Measurements from ENCODE around the gene COX6A1.
"Not testable (repeated sequence)": the region's sequence is repeated elsewhere in the genome, so short reads cannot be mapped to it uniquely, and the experiment has no call there.

DNA sequence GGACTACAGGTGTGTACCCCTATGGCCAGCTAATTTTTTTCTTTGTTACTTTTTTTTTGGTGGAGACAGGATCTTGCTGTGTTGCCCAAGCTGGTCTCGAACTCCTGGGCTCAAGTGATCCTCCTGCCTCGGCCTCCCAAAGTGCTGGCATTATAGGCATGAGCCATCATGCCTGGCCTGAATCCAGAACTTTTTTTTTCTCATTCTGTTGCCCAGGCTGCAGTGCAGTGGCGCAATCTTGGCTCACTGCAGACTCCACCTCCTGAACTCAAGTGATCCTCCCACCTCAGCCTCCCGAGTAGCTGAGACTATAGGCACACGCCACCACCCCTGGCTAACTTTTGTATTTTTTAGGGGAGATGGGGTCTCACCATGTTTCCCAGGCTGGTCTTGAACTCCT, 14.6 kb downstream of the COX6A1 start:
- TF ChIP-seq, protein P1, sequence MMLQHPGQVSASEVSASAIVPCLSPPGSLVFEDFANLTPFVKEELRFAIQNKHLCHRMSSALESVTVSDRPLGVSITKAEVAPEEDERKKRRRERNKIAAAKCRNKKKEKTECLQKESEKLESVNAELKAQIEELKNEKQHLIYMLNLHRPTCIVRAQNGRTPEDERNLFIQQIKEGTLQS (IDR thresholded peaks at IDR 0.05): not testable (repeated sequence)
- TF ChIP-seq, protein P2, sequence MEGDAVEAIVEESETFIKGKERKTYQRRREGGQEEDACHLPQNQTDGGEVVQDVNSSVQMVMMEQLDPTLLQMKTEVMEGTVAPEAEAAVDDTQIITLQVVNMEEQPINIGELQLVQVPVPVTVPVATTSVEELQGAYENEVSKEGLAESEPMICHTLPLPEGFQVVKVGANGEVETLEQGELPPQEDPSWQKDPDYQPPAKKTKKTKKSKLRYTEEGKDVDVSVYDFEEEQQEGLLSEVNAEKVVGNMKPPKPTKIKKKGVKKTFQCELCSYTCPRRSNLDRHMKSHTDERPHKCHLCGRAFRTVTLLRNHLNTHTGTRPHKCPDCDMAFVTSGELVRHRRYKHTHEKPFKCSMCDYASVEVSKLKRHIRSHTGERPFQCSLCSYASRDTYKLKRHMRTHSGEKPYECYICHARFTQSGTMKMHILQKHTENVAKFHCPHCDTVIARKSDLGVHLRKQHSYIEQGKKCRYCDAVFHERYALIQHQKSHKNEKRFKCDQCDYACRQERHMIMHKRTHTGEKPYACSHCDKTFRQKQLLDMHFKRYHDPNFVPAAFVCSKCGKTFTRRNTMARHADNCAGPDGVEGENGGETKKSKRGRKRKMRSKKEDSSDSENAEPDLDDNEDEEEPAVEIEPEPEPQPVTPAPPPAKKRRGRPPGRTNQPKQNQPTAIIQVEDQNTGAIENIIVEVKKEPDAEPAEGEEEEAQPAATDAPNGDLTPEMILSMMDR (IDR thresholded peaks at IDR 0.05 in 2 of 3, conservative IDR thresholded peaks at IDR 0.05 in 1 of 3; ENCODE audit: borderline replicate concordance in 1 of 3, insufficient read depth in 1 of 3, low read depth in 2 of 3, low read length in 2 of 3): not testable (repeated sequence)
- TF ChIP-seq RAD21 (IDR thresholded peaks at IDR 0.05; ENCODE audit: low read depth); JUND (IDR thresholded peaks at IDR 0.05); POLR2AphosphoS5 (IDR thresholded peaks at IDR 0.05; ENCODE audit: low read depth, low read length); ELF1 (IDR thresholded peaks at IDR 0.05; ENCODE audit: borderline replicate concordance, low read depth); CBX3 (IDR thresholded peaks at IDR 0.05; ENCODE audit: low read depth); POLR2A (IDR thresholded peaks at IDR 0.05; ENCODE audit: borderline replicate concordance, extremely low read depth, insufficient read depth, insufficient read length); SIN3A (IDR thresholded peaks at IDR 0.05; ENCODE audit: low read depth); EZH2phosphoT487 (IDR thresholded peaks at IDR 0.05; ENCODE audit: borderline replicate concordance): not testable (repeated sequence)
- TF ChIP-seq, protein P3, sequence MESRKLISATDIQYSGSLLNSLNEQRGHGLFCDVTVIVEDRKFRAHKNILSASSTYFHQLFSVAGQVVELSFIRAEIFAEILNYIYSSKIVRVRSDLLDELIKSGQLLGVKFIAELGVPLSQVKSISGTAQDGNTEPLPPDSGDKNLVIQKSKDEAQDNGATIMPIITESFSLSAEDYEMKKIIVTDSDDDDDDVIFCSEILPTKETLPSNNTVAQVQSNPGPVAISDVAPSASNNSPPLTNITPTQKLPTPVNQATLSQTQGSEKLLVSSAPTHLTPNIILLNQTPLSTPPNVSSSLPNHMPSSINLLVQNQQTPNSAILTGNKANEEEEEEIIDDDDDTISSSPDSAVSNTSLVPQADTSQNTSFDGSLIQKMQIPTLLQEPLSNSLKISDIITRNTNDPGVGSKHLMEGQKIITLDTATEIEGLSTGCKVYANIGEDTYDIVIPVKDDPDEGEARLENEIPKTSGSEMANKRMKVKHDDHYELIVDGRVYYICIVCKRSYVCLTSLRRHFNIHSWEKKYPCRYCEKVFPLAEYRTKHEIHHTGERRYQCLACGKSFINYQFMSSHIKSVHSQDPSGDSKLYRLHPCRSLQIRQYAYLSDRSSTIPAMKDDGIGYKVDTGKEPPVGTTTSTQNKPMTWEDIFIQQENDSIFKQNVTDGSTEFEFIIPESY (IDR thresholded peaks at IDR 0.05; ENCODE audit: extremely low read depth, insufficient replicate concordance, low read length): not testable (repeated sequence)
- TF ChIP-seq, protein P4, sequence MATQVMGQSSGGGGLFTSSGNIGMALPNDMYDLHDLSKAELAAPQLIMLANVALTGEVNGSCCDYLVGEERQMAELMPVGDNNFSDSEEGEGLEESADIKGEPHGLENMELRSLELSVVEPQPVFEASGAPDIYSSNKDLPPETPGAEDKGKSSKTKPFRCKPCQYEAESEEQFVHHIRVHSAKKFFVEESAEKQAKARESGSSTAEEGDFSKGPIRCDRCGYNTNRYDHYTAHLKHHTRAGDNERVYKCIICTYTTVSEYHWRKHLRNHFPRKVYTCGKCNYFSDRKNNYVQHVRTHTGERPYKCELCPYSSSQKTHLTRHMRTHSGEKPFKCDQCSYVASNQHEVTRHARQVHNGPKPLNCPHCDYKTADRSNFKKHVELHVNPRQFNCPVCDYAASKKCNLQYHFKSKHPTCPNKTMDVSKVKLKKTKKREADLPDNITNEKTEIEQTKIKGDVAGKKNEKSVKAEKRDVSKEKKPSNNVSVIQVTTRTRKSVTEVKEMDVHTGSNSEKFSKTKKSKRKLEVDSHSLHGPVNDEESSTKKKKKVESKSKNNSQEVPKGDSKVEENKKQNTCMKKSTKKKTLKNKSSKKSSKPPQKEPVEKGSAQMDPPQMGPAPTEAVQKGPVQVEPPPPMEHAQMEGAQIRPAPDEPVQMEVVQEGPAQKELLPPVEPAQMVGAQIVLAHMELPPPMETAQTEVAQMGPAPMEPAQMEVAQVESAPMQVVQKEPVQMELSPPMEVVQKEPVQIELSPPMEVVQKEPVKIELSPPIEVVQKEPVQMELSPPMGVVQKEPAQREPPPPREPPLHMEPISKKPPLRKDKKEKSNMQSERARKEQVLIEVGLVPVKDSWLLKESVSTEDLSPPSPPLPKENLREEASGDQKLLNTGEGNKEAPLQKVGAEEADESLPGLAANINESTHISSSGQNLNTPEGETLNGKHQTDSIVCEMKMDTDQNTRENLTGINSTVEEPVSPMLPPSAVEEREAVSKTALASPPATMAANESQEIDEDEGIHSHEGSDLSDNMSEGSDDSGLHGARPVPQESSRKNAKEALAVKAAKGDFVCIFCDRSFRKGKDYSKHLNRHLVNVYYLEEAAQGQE (IDR thresholded peaks at IDR 0.05; ENCODE audit: low read depth): not testable (repeated sequence)

Measured in HCT116 (cell line).